CD4-positive, alpha-beta T cell treated with Interleukin-21 for 1 hour (primary cell): ENCODE measurements around the gene RTN4.
"Not testable (repeated sequence)": the region's sequence is repeated elsewhere in the genome, so short reads cannot be mapped to it uniquely, and the experiment has no call there.

Source experiments
- DNase-seq: peaks from one replicate; pipeline ENCODE4 v3.0.0-alpha.2; 2020

RTN4 gene

DNA sequence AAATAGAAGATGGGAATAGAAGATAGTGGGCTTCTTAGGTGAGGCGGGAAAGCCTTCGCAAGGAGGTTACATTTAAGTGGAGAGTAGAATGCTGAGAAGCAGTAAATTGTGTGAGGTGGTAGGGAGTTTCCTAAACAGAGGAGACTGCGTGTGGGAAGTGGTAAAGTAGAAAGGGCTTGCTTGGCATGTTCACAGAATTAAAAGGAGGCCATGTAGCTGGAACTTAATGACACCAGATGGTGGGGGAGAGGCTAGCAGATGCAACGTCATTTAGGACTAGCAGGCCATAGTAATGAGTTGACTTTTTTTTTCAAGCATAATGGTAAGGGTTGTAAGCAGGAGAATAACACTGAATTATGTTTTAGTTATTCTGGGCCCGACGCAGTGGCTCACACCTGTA is 13.0 kb upstream of the RTN4 start:
- peak; percentile 34 for DNase-seq

DNA sequence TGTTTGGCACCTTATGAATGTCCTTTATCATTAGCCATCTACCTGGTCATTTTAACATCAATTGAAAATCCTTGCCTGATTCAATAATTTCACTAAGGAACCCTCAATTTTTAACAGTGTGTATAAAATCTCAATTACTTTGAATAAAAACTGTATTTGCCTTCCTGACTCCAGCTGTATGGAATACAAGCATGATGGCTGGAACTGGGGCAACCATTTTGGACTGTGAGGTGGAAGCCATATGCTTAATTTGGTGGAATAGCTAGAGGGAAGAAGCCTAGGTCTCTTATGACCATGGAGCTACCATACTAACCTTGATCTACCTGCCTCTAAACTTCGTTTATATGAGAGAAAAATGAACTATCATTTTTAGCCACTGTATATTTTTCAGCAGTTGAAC is 12.5 kb upstream of the RTN4 start:
- DNase-seq, result no peak

DNA sequence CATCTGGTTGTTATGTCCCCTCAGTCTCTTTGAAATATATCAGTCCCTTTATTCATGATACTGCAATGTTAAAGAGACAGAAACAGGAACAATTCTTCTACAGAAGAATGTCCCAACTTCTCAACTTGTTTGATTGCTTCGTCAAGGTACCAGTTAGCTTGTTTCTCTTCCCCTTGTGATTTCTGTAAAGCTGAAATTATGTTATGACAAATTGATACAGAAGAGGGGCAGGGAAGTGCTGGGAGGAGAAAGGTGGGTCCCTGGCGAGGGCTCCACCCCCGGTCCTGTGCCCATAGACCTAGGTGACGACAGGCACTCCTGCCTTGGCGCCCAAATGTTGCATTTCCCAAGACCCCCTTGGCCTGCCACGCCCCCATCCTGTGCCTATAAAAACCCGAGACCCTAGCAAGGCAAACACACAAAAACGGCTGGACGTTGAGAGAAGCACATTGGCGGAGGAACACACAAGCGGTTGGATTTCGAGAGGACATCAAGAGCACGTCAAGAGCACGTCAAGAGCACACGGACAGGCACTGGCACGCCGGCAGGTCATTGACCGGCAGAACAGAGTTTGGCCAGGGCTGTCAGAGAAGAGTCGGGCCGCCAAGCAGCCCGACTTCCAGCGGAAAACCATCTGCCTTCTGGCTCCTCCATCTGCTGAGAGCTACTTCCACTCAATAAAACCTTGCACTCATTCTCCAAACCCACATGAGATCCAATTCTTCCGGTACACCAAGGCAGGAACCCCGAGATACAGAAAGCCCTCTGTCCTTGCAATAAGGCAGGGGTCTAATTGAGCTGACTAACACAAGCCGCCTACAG is 11.5 kb upstream of the RTN4 start:
- no peak for DNase-seq

DNA sequence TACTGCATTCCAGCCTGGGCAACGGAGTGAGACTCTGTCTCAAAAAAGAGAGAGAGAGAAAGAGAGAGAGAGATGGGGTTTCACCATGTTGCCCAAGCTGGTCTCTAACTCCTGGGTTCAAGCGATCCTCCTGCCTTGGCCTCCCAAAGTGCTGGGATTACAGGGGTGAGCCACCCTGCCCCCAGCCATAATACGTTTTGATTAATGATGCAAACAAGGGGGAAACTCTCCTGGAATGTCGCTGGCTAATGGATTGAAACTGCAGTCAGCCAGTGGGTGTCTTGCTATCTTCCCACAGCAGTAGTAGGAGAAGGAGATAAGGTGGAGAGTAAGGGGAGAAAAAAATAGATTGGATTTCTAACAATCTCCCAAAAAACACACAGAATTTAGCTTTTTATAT is 9.5 kb upstream of the RTN4 start:
- no peak for DNase-seq

DNA sequence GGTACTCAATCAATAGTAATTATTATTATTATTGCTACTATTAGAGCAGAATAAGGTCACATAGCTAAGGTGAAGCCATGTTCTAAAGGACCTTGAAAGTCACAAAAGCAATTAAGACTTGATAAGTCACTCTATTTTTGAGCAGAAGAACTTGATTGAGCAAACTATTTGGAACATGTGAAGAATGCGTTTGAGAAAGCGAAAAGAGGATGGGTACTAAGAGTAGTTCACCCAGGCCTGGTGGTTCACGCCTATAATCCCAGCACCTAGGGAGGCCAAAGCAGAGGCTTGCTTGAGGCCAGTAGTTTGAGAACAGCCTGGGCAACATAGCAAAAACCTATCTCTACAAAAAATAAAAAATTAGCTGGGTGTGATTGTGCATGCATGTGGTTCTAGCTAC is 7.2 kb upstream of the RTN4 start:
- DNase-seq, result no peak

DNA sequence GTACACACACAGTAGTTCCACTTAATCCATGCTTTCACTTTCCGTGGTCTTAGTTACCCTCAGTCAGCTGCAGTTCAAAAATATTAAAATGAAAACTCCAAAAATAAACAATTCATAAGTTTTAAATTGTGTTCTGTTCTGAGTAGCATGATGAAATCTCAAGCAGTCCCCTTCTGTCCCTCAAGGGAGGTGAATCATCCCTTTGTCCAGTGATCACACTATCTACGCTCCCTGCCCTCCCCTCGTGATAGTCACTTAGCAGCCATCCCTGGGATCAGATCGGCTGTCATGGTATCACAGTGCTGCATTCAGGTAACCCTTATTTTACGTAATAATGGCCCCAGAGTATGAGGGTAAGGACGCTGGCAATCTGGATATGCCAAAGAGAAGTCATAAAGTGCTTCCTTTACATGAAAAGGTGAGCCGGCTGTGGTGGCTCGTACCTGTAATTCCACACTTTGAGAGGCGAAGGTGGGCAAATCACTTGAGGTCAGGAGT is 5.8 kb upstream of the RTN4 start:
- no peak for DNase-seq

DNA sequence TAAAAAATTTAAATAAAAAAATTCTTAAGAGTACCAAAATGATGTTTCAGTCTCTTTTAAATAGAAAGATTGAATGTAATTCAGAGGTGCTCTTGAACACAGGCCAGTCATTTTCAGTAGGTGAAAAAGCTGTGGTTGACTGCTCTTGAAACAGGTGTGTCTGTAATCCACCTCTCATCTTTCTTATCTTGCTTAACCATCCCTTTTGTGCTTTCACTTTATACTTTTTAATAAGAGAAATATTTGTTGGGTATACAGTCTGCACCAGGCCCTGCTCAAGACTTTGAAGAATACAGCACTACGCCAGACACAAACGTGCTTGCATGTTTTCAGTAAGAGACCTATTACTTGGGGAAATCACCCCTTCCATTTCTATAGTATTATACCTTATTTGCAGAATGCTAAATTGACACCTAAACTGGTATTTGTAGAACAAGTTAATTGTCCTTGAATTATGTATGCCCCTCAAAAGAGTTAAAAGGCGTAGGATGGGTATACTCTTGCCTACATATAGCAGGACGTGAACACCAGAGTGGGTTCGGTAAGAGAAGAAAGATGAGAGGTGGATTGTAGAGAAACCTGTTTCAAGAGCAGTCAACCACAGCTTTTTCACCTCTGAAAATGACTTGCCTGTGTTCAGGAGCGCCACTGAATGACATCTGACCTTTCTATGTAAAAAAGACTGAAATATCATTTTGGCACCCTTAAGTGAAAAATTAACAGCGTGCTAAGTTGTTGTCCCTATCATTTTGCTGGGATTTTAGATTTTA is 4.0 kb upstream of the RTN4 start:
- DNase-seq, result peak; percentile 36

DNA sequence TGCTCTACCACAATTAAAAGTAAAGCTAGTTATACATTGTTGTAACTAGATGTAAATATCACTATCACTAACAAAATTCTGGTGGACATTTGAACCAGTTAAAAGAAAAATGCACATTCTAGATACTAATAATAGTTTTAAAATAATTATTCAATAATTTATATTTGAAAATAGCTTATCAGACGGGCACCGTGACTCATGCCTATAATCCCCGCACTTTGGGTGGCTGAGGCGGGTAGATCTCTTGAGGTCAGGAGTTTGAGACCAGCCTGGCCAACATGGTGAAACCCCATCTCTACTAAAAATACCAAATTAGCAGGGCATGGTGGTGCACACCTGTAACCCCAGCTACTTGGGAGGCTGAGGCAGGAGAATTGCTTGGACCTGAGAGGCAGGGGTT is 3.0 kb upstream of the RTN4 start:
- DNase-seq, result not testable (repeated sequence)

DNA sequence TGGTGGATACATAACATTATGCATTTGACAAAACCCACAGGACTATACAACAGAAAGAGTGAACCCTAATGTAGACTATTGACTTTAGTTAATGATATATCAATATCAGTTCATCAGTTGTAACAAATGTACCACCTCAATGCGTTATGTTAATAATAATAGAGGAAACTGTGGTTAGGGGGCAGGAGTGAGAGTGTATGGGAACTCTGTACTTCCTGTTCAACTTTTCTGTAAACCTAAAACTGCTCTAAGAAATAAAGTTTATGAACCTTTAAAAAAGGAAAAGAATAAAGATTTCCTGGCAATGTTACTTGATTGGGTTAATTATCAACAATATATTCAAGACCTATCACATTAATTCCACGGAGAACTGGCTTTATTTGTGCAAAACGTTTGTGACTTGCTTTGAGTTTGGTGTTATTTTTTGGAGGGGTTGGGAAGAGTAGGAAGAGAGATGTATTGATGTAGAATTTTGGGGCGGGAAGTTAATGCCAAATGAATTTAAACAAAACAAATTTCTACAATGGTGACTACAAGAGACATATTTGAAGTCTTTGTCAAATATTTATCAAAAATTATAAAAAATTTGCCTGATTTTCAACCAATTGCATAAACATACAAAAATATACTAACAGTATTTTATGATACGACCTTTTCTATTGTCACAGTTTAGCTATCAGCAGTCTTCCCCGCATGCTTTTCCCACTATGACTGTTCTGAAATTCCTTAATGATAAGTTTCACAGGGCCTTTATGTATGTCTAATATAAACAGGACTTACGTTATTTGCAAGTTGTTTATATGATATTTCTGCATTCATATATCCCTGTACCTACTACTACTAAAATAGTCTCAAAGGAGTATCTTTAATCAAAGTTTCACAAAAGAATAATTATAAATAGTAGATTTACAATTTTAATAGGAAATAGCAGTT is 2.1 kb upstream of the RTN4 start:
- DNase-seq, result peak; percentile 42

DNA sequence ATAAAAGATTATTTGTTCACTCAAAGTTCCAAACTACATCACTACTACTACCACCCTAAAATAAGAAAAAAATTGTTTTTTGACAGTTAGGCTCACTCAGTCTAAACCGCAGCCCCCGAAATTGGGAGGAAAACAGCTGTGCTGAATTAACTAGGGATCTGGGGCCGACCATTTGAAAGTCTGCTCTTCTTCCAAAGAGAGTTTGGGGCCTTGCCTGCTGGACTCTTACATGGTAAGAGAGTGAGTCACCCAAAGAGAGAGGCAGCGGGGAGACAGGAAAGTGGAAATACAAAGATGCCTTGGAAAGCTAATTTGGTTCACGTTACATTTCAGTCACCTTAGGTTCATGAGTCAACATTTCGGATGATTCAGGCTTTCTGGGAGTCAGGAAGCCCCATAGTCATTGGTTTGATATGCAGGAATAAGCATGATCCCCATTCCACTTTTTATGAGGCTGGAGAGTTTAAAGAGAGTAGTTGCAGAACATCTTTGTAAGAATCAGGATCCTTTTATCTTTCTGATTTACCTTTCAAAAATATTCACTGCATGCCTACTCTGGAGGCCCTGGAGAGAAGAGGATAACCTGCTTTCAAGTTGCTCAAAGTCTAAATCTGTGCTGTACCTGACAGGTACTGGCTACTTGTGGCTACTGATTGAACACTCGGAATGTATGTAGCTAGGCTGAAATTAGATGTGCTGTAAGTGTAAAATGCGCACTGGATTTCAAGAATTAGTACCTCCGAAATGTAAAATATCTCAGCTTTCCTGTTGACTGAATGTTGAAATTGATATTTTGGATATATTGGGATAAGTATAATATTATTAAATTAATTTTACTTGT is 995 bp upstream of the RTN4 start:
- DNase-seq, result peak; percentile 37

DNA sequence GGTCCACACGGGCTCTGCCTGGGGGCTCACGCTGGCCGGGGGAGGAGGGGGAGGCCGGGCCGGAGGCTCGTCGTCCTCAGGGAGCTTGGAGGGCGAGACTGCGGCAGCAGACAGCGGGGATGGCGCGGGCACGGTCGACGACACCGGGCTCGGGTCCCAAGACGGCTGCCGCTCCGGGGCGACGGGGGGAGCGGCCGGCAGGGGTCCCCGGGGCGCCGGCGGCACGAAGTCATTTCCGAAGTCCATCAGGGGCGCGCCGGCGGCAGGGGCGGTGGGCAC is 491 bp downstream of the RTN4 start:
- no peak for DNase-seq

DNA sequence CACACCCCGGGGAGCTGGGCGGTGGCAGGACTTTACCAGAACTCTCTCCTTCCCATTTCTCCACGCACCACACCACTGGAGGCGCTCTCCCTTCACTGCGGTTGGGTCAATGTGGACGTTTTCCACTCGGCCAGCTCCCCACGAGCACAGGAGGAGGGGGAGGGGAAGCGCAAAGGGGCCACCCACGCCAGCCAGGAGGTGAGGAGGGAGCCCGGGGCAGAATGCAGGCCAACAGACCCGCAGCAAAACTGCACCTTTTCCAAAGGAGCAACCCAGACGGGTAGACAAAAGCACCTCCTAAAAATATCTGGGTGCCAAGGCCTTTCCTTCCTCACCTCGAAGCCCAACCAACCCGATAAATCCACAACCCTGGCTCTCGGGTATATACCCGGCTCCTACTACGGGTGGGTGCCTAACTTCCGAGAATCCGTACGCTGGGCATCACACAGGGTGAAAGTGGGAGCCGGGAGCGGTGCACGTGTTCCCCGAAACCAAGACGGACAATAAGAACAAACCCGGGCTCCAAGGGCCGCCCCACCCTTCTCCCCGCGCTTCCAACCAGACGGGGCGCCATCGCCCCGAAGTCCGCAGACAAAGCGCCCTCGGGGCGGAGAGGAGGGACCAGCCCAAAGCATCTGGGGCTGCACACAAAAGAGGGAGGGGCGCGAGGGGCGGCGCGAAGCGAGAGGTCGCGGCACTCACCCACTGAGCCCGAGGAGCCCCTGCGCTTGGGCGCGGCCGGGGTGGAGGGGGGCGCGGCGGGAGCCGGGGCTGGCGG is 1.0 kb downstream of the RTN4 start:
- peak; percentile 64 for DNase-seq

DNA sequence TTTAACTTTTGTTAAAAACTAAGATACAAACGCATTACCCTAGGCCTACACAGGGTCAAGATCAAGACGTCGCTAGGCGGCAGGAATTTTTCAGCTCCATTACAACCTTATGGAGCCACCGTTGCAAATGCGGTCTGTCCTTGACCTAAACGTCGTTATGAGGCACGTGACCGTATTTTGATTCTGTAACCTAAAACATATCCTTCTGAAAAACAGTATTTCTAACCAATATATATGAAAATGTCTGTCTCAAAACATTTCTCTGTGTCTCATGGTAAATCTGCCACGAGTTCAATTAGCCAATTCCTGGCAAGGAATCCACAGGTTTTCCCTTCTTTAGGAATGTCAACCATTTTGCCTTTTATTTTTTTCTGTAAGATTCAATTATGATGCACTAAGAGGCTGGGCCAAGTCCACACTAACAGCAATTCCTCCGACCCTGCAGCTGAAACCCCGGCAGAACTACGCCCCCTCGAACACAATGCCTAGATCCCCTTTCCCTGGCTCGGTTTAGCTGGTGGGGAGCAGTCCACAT is 1.7 kb downstream of the RTN4 start:
- peak; percentile 14 for DNase-seq

DNA sequence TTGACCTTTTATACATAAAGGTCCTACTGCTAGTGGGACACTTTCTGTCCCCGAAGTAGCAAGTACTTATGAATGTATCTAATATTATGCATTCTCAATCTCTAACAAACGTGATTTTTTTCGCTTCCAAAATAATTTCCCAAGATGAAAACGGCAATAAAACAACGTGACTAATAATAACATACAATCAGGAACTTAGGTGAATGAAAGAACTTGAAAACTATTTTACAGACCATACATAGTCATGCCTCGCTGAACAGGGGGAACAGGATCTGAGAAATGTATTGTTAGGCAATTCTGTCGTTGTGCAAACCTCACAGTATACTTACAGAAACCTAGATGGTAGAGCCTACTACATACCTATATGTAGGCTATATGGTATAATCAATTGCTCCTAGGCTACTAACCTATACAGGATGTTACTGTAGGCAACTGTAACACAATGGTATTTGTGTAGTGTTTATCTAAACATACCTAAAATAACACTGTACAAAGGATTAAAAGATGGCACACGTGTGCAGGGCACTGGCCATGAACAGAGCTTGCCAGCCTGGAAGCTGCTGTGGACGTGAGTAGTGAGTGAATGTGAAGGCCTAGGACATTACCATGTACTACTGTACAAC is 2.5 kb downstream of the RTN4 start:
- peak; percentile 13 for DNase-seq

DNA sequence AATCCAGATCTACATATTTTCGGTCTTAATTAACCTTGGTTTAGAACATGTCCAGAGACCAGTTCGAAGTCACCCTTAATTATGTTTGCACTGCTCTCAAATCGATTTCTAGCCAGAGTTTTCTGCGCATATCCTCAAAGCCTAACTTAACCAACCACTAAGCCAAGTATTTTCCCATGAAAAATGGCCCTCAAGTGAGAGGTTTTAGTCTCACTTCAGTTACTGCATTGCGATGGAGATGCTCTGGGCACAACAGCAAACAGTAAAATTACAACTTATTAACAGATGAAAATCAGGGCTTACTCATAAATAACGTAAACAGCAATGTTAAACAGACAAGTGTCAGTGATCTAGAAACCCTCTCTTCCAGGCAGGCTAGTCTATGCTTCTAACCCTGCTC is 4.5 kb downstream of the RTN4 start:
- no peak for DNase-seq

DNA sequence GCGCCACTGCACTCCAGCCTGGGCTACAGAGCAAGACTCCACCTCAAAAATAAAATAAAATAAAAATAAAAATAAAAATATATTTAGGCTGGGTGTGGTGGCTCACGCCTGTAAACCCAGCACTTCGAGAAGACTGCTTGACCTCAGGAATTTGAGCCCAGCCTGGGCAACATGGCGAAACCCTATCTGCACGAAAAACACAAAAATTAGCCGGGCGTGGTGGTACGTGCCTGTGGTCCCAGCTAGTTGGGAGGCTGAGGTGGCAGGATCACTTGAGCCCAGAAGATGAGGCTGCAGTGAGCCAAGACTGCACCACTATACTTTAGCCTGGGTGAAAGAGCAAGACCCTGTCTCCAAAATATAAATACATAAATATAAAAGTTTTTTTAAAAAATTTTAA is 6.4 kb downstream of the RTN4 start:
- no peak for DNase-seq

DNA sequence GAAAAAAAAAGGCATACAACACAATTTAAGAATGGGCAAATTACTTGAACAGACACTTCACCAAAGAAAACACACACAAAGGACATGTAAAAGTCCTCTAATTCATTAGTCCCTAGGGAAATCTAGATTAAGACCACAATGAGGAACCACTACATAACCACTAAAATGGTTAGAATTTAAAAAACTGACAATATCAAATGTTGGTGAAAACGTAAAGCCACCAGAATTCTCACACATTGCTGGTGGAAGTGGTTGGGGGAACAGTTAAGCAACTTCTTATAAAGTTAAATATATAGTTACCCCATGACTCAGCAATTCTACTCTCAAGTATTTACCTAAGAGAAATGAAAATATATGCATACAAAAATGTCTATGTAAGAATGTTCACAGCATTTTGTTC is 11.8 kb downstream of the RTN4 start:
- no peak for DNase-seq

DNA sequence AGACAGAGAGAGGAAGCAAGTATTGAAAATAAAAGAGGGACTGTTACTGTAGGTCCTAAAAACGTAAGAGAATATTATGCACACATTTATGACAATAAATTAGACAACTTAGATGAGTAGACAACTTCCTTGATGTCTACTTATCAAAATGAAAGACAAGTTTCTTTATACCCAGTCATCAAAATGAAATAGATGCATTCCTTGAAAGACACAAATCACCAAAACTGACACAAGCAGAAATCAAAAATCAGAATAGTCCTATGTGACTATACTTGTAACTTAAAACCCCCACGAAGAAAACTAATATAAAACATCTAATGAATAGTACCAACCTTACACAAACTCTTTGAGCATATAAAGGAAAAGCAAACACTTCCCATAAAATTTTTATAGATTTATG is 14.5 kb downstream of the RTN4 start:
- DNase-seq, result no peak

DNA sequence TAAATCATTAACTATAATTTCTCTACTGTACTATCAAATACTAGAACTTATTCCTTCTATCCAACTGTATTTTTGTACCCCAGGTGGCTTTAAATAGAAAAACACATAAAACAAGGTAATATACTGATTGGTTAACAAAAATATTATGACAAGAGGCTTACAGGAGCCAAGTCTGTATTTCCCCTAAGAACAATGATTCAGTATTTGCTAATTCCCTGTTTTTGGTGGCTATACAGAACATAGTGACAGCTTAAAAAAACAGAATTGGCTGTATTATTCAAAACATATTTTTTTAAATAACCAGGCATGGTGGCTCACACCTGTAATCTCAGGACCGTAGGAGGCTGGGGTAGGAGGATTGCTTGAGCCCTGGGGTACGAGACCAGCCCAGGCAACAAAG is 16.3 kb downstream of the RTN4 start:
- no peak for DNase-seq

DNA sequence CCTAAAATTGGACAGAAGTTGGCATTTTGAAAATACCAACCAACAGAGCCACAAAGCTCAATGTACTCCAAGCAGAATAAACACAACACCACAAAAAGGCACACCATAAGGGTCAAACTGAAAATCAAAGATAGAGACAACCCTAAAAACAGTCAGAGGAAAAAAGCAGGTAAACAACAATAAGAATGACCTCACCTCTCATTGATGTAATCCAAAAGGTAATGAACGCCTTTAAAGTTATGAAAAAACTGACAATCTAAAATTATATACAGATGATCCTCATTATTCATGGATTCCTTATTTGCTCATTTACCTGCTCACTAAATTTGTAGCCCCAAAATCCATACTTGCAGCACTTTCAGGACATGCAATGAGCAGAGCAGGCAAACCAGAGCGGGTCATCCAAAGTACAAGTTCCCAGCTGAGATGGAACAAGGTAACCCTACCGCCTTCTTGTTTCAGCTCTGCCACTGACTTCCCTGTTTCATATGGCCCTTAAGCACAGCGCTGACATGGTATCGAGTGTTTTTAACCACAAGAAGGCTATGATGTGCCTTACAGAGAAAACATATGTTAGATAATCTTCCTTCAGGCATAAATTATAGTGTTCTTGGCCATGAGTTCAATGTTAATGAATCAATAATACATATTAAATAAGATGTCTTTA is 17.0 kb downstream of the RTN4 start:
- DNase-seq, result peak; percentile 20
